Heart right ventricle (tissue), 16 donors: Measurements from ENCODE around the gene FBXO7. TPM values are rescaled to one million over a fixed set of nuclear protein-coding genes. Genes with fewer than 3 reads are reported as not detected.

Experiments used
- ATAC-seq, 8 donors: fragments of 200-7000 bp; cut with Tn5 transposase; one replicate each; pipeline ENCODE4 v1.9.1; 2020; ENCODE audit warnings: mild to moderate bottlenecking in 8 of 8, moderate library complexity in 8 of 8, moderate number of reproducible peaks in 1 of 8
- DNase-seq, 2 donors: peaks; one replicate each; pipeline ENCODE4 v3.0.0-alpha.2; 2020
- H3K27ac ChIP-seq, 10 donors: fragments of 200-600 bp; sonication (generic) in 2 of 10; one replicate each; pipeline versions ENCODE4 v1.5.0 to v1.8.0; 2020 to 2022; ENCODE audit warnings: mild to moderate bottlenecking in 3 of 10
- H3K27me3 ChIP-seq, 7 donors: fragments of 200-600 bp; one replicate each; pipeline ENCODE4 v1.8.0; 2021 to 2022; ENCODE audit warnings: mild to moderate bottlenecking in 2 of 7
- H3K36me3 ChIP-seq, 9 donors: fragments of 200-600 bp; sonication (generic) in 1 of 9; one replicate each; pipeline versions ENCODE4 v1.5.0 to v1.8.0; 2020 to 2022; ENCODE audit warnings: mild to moderate bottlenecking in 2 of 9
- H3K4me1 ChIP-seq, 9 donors: fragments of 200-600 bp; sonication (generic) in 1 of 9; one replicate each; pipeline versions ENCODE4 v1.5.0 to v1.8.0; 2020 to 2022; ENCODE audit warnings: mild to moderate bottlenecking in 4 of 9
- H3K4me3 ChIP-seq, 10 donors: fragments of 200-600 bp; sonication (generic) in 2 of 10; one replicate each; pipeline versions ENCODE4 v1.5.0 to v1.8.0; 2020 to 2022; ENCODE audit warnings: mild to moderate bottlenecking in 7 of 10, moderate library complexity in 2 of 10
- H3K9me3 ChIP-seq, 11 donors: fragments of 200-600 bp in 10 of 11; sonication (generic) in 2 of 11; one replicate each; pipeline versions ENCODE4 v1.5.0 to v1.8.0; 2013 to 2022; ENCODE audit warnings: mild to moderate bottlenecking in 2 of 11, control low read depth in 1 of 11, moderate library complexity in 1 of 11
- CTCF ChIP-seq, 9 donors: fragments of 200-600 bp; sonication (generic) in 2 of 9; IDR thresholded peaks; one replicate each; pipeline versions ENCODE4 v1.5.0 to v1.8.0; 2021 to 2022; ENCODE audit warnings: antibody characterized with exemption in 9 of 9, mild to moderate bottlenecking in 5 of 9, moderate library complexity in 1 of 9
- WGBS, 2 donors: extraction: QIAGEN DNeasy Blood & Tissue Kit; methylation state at CpG; one replicate each; pipeline ENCODE4 v1.1.7; 2013; ENCODE audit warnings: inconsistent platforms in 1 of 2; 5-methylcytosine and 5-hydroxymethylcytosine counted together
- intact Hi-C, 10 donors: fragments of 100-400 bp; cut with DNase I; formaldehyde crosslinking; loops; one replicate each; pipeline versions ENCODE4 v1.11.1 to v1.14.2; 2022
- polyA plus RNA-seq, 2 donors: library from polyadenylated mRNA; stranded (reverse); fragments of 200-250 nt; gene quantifications; one replicate each; pipeline ENCODE4 v1.2.3, GENCODE V29; 2013
- total RNA-seq, 10 donors: library from RNA; stranded (reverse); fragmentation: NEBNext Ultra II Directional in 3 of 10; extraction: Animal tissue kit (Norgen Biotek cat#: 25700) in 3 of 10; gene quantifications; one replicate each; pipeline versions ENCODE4 v1.2.1 to v1.2.4, GENCODE V29; 2021 to 2023
- donor health status: Arrhythmogenic right ventricular cardiomyopathy.
- donor health status: ischemic (EF 13 %, LVEDD 7.1; RV severe dilation, severe dysfunction).
- donor health status: healthy with polysubstance abuse.
- donor health status: DM: no; HTN: yes; CAD: no.
- donor health status: DM: no; HTN: no; CAD: no.
- donor health status: ischemic (EF 25% LVEDD 6.9; RV normal size, moderate dysfunction).
- donor health status: ischemic (EF 25% LVEDD 5.7; RV mildly dilated, moderate dysfunction).
- donor health status: healthy.
- donor health status: DM: yes; HTN: yes; CAD: no.
- donor health status: Ischemic cardiomyopathy.
- donor health status: ischemic (EF 35%, LVEDD 5.7; RV mildly dilated, moderate dysfunction).
- donor health status: nonischemic (EF 11% LVEDD 7.7; RV severe dilation, severe dysfunction).
- donor health status: DM: yes; HTN: yes; CAD: no.
- donor health status: PGD.
- donor health status: ischemic (EF 29% LVEDD 5.4; RV normal size, mild dysfunction).
- donor health status: nonischemic (EF 23%, LVEDD 6.1; RV moderate dilation, normal function).

FBXO7 gene
- total and polyA plus RNA-seq, 12 donors: 21.1 to 52.2 (median 37.6) TPM

GRCh38 chr22:32528316-32528715 lies 53.7 kb downstream of the FBXO7 start:
- WGBS, 2 donors: 88 to 89% methylated on average over 9 of the region's 9 CpGs
- DNase-seq (no peak), ATAC-seq (no peak)
- intact Hi-C loops: loop anchor here (2.0 to 10.0 kb wide), 12 partner anchors 126 to 472 kb away; no protein-coding TSS in a partner anchor
- Histone ChIP-seq H3K27me3 (no peaks in the 10 kb centered on the region), H3K36me3 (no peaks in the 10 kb centered on the region), H3K4me1 (peaks cover 12 to 49% (median 41%) of the 10 kb centered on the region in 9 donors), H3K27ac (peak overlapping the region in 5 of 10 donors; percentile 42 to 93 (median 88)), H3K4me3 (no peak overlapping the region), H3K9me3 (peaks cover 0 to 14% (median 0%) of the 10 kb centered on the region in 11 donors)
- no peak for TF ChIP-seq CTCF (IDR thresholded peaks at IDR 0.05)

GRCh38 chr22:32528984-32529982 lies 54.7 kb downstream of the FBXO7 start:
- no peaks in the 10 kb centered on the region for H3K27me3 ChIP-seq
- peak overlapping the region; percentile 76 to 93 (median 82) for H3K27ac ChIP-seq
- peak overlapping the region in 1 of 10 donors; percentile 13 for H3K4me3 ChIP-seq
- peak; percentile 83 to 95 (median 90) for TF ChIP-seq CTCF (IDR thresholded peaks at IDR 0.05)
- whole genome bisulfite sequencing, 2 donors: 38 to 39% methylated on average over 29 of the region's 29 CpGs
- peak; percentile 66 to 77 (median 70) for ATAC-seq
- H3K9me3 ChIP-seq: peaks cover 0 to 6% (median 0%) of the 10 kb centered on the region in 11 donors
- peak; percentile 85 to 92 for DNase-seq
- peaks cover 15 to 59% (median 49%) of the 10 kb centered on the region in 9 donors for H3K4me1 ChIP-seq
- no peaks in the 10 kb centered on the region for H3K36me3 ChIP-seq
- intact Hi-C loops: loop anchor here (1.0 to 10.0 kb wide), 15 partner anchors 126 to 472 kb away; no protein-coding TSS in a partner anchor

- Histone ChIP-seq H3K27me3 (no peaks in the 10 kb centered on the region), H3K4me1 (peaks cover 18 to 70% (median 61%) of the 10 kb centered on the region in 9 donors), H3K27ac (peak overlapping the region; percentile 76 to 93 (median 82)), H3K9me3 (no peaks in the 10 kb centered on the region), H3K36me3 (no peaks in the 10 kb centered on the region), H3K4me3 (no peak overlapping the region)
- intact Hi-C loops: loop anchor here in 9 of 10 donors (2.0 to 10.0 kb wide), 13 partner anchors 46 to 268 kb away; no protein-coding TSS in a partner anchor
- TF ChIP-seq CTCF (IDR thresholded peaks at IDR 0.05): no peak
- ATAC-seq: peak in 4 of 8 donors; percentile 8 to 32 (median 10)
- WGBS, 2 donors: 45 to 55% methylated on average over 7 of the region's 7 CpGs
- peak in 1 of 2 donors; percentile 58 for DNase-seq
Observed at GRCh38 chr22:32531228-32531627, 56.6 kb downstream of the FBXO7 start.
